Measurements from ENCODE around the gene HMOX2. TPM values are rescaled to one million over a fixed set of nuclear protein-coding genes. Genes with fewer than 3 reads are reported as not detected.

Gene HMOX2
- total RNA-seq, 1 experiment from 2014 or later: 55.1 TPM

DNA sequence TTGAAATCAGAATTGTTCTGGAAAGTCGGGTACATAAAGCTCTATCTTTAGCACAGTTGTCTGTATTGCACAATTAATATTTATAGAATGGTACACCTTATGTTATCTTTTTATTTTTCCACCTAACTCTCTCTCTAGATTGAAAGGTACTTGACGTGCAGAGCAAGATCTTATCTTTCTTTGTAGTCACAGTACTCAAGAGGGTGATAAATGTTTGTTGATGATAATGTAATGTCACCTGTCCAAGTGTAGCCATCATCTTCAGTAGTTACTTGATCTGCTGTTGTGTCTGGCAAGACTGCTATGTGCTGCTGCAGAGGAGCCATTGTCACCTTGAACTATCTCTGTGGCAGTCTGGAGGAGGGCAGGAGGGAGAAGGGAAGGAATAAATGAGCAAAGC, 5.3 kb downstream of the HMOX2 start:
- POLR2A ChIA-PET: no interaction called here

DNA sequence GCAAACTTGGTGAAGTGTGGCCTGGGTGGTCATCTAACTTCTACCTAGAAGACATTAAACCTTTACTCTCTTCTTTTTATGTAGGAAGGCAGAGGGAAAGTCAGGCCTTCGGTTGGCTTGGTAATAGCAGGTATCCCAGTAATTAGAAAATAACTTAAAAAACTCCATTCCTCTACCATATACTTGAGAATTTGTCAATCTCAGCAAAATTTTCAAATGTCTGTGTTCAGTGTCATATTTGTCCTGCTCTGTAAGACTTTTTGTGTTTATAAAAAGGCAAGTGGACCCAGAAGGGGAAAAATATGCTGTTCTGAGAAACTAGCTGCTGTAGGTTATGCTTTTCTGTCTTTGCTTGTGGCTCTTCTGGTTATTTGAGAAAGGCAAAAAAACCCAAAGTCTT, 5.8 kb downstream of the HMOX2 start:
- no peak for ATAC-seq
- POLR2A ChIA-PET: no interaction called here
- TF ChIP-seq CEBPB (IDR thresholded peaks at IDR 0.05; ENCODE audit: low read depth) (no peak), SP1 (IDR thresholded peaks at IDR 0.05; ENCODE audit: low read depth) (no peak), ELF1 (IDR thresholded peaks at IDR 0.05; ENCODE audit: borderline replicate concordance, low read depth) (no peak)
- TF ChIP-seq, protein P1, sequence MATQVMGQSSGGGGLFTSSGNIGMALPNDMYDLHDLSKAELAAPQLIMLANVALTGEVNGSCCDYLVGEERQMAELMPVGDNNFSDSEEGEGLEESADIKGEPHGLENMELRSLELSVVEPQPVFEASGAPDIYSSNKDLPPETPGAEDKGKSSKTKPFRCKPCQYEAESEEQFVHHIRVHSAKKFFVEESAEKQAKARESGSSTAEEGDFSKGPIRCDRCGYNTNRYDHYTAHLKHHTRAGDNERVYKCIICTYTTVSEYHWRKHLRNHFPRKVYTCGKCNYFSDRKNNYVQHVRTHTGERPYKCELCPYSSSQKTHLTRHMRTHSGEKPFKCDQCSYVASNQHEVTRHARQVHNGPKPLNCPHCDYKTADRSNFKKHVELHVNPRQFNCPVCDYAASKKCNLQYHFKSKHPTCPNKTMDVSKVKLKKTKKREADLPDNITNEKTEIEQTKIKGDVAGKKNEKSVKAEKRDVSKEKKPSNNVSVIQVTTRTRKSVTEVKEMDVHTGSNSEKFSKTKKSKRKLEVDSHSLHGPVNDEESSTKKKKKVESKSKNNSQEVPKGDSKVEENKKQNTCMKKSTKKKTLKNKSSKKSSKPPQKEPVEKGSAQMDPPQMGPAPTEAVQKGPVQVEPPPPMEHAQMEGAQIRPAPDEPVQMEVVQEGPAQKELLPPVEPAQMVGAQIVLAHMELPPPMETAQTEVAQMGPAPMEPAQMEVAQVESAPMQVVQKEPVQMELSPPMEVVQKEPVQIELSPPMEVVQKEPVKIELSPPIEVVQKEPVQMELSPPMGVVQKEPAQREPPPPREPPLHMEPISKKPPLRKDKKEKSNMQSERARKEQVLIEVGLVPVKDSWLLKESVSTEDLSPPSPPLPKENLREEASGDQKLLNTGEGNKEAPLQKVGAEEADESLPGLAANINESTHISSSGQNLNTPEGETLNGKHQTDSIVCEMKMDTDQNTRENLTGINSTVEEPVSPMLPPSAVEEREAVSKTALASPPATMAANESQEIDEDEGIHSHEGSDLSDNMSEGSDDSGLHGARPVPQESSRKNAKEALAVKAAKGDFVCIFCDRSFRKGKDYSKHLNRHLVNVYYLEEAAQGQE (IDR thresholded peaks at IDR 0.05; ENCODE audit: low read depth): no peak
- TF ChIP-seq, protein P2, sequence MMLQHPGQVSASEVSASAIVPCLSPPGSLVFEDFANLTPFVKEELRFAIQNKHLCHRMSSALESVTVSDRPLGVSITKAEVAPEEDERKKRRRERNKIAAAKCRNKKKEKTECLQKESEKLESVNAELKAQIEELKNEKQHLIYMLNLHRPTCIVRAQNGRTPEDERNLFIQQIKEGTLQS (IDR thresholded peaks at IDR 0.05): no peak
- TF ChIP-seq, protein P3, sequence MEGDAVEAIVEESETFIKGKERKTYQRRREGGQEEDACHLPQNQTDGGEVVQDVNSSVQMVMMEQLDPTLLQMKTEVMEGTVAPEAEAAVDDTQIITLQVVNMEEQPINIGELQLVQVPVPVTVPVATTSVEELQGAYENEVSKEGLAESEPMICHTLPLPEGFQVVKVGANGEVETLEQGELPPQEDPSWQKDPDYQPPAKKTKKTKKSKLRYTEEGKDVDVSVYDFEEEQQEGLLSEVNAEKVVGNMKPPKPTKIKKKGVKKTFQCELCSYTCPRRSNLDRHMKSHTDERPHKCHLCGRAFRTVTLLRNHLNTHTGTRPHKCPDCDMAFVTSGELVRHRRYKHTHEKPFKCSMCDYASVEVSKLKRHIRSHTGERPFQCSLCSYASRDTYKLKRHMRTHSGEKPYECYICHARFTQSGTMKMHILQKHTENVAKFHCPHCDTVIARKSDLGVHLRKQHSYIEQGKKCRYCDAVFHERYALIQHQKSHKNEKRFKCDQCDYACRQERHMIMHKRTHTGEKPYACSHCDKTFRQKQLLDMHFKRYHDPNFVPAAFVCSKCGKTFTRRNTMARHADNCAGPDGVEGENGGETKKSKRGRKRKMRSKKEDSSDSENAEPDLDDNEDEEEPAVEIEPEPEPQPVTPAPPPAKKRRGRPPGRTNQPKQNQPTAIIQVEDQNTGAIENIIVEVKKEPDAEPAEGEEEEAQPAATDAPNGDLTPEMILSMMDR (IDR thresholded peaks at IDR 0.05 in 2 of 3, conservative IDR thresholded peaks at IDR 0.05 in 1 of 3; ENCODE audit: borderline replicate concordance in 1 of 3, insufficient read depth in 1 of 3, low read depth in 2 of 3, low read length in 2 of 3): no peak

More for the DNA sequence above, 5.3 kb downstream of the HMOX2 start:
- H3K79me2 ChIP-seq (ENCODE audit: insufficient read depth, low read length): peaks cover 77% of the 10 kb centered on the region
- intact Hi-C loops (cut with micrococcal nuclease): no loop called here
- CTCF ChIA-PET: no interaction called here
- H3K27me3 ChIP-seq (ENCODE audit: insufficient read depth, low read length): no peaks in the 10 kb centered on the region
- H4K20me1 ChIP-seq (ENCODE audit: insufficient read depth): no peaks in the 10 kb centered on the region
- ATAC-seq (no peak), DNase-seq (ENCODE audit: low read depth, low spot score) (no peak)
- H3K4me2 ChIP-seq (ENCODE audit: low read length): no peak overlapping the region
- H3K27ac ChIP-seq (ENCODE audit: low read depth, low read length): no peak overlapping the region
- no peak overlapping the region for H3K4me3 ChIP-seq (replicated peaks in 1 of 2; ENCODE audit: low read depth in 1 of 2, low read length in 2 of 2)
- H2AFZ ChIP-seq (ENCODE audit: low read depth, low read length, poor library complexity, severe bottlenecking): no peak overlapping the region
- H3K4me1 ChIP-seq (ENCODE audit: control insufficient read depth in 1 of 2, insufficient read depth in 2 of 2, low read length in 2 of 2): peaks cover 7 to 16% of the 10 kb centered on the region in 2 experiments
- H3K9me2 ChIP-seq (ENCODE audit: insufficient read depth): no peaks in the 10 kb centered on the region
- H3K36me3 ChIP-seq (ENCODE audit: control insufficient read depth in 1 of 2, insufficient read depth in 2 of 2, low read length in 2 of 2): peaks cover 3 to 4% of the 10 kb centered on the region in 2 experiments; a peak in 3 of 4 replicates
- H3K9me3 ChIP-seq (ENCODE audit: control insufficient read depth in 1 of 2, insufficient read depth in 1 of 2, low read depth in 1 of 2, low read length in 2 of 2): no peaks in the 10 kb centered on the region
- H3K9ac ChIP-seq (ENCODE audit: low read length): no peak overlapping the region
- TF ChIP-seq EZH2 (IDR thresholded peaks at IDR 0.05): no peak
- TF ChIP-seq, protein P3 (IDR thresholded peaks at IDR 0.05 in 2 of 3, conservative IDR thresholded peaks at IDR 0.05 in 1 of 3; ENCODE audit: borderline replicate concordance in 1 of 3, insufficient read depth in 1 of 3, low read depth in 2 of 3, low read length in 2 of 3): no peak
- TF ChIP-seq, protein P2 (IDR thresholded peaks at IDR 0.05): no peak
- no peak for TF ChIP-seq TCF7L2 (IDR thresholded peaks at IDR 0.05; ENCODE audit: borderline replicate concordance, extremely low read depth, insufficient read depth, insufficient read length)
- no peak for TF ChIP-seq POLR2A (IDR thresholded peaks at IDR 0.05; ENCODE audit: borderline replicate concordance, extremely low read depth, insufficient read depth, insufficient read length)
- no peak for TF ChIP-seq SP1 (IDR thresholded peaks at IDR 0.05; ENCODE audit: low read depth)
- TF ChIP-seq FOSL1 (IDR thresholded peaks at IDR 0.05; ENCODE audit: low read depth): no peak
- BruUV-seq (replicated peaks): no TSS peak
- RAD21 ChIA-PET (ENCODE audit: low non-redundant PET in 1 of 2, low total read pairs in 2 of 2, uncharacterized antibody in 2 of 2, unreplicated experiment in 2 of 2): no interaction called here

More for the DNA sequence above, 5.8 kb downstream of the HMOX2 start:
- H3K79me2 ChIP-seq (ENCODE audit: insufficient read depth, low read length): peaks cover 77% of the 10 kb centered on the region
- peaks cover 3 to 4% of the 10 kb centered on the region in 2 experiments; a peak in 3 of 4 replicates for H3K36me3 ChIP-seq (ENCODE audit: control insufficient read depth in 1 of 2, insufficient read depth in 2 of 2, low read length in 2 of 2)
- RAD21 ChIA-PET (ENCODE audit: low non-redundant PET in 1 of 2, low total read pairs in 2 of 2, uncharacterized antibody in 2 of 2, unreplicated experiment in 2 of 2): no interaction called here
- no peaks in the 10 kb centered on the region for H3K9me2 ChIP-seq (ENCODE audit: insufficient read depth)
- H3K27ac ChIP-seq (ENCODE audit: low read depth, low read length): no peak overlapping the region
- H3K4me3 ChIP-seq (replicated peaks in 1 of 2; ENCODE audit: low read depth in 1 of 2, low read length in 2 of 2): no peak overlapping the region
- H3K9me3 ChIP-seq (ENCODE audit: control insufficient read depth in 1 of 2, insufficient read depth in 1 of 2, low read depth in 1 of 2, low read length in 2 of 2): no peaks in the 10 kb centered on the region
- H3K4me1 ChIP-seq (ENCODE audit: control insufficient read depth in 1 of 2, insufficient read depth in 2 of 2, low read length in 2 of 2): peaks cover 7 to 16% of the 10 kb centered on the region in 2 experiments
- no TSS peak for BruUV-seq (replicated peaks)
- no peak overlapping the region for H2AFZ ChIP-seq (ENCODE audit: low read depth, low read length, poor library complexity, severe bottlenecking)
- H3K9ac ChIP-seq (ENCODE audit: low read length): no peak overlapping the region
- no peaks in the 10 kb centered on the region for H4K20me1 ChIP-seq (ENCODE audit: insufficient read depth)
- intact Hi-C loops (cut with micrococcal nuclease): no loop called here
- CTCF ChIA-PET: no interaction called here
- no peak for DNase-seq (ENCODE audit: low read depth, low spot score)
- H3K27me3 ChIP-seq (ENCODE audit: insufficient read depth, low read length): no peaks in the 10 kb centered on the region
- no peak overlapping the region for H3K4me2 ChIP-seq (ENCODE audit: low read length)

Measured in HCT116 (cell line).